Measurements from ENCODE around the gene FEZF2.

Gene FEZF2

DNA sequence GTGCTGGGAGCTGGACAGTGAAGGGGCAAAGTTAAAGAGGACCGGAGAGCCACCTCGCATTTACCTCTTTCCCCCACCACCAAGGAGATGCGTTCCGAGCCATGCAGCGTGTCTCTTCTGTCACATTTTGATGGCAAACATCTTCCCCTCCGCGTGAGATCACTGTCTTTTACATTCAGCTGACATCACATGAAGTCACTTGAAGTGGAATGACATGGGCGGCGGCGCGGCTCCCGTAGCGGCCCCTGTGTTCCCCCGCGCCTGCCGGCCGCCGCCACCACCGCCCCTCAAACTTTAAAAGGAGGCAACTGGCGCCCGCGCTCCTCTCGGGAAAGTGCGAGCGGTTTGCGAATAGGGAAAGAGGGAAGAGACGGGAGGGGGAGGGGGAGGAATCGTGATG lies at the start of gene FEZF2:
Gene FEZF2 (minus strand): TSS at position 336 of the 400 bp plus-strand sequence. CDS start 682 bp downstream, outside the sequence.
- Histone ChIP-seq H3K9me3 (ENCODE audit: control insufficient read depth, insufficient read depth, low read length) (no peaks in the 10 kb centered on the region), H3K4me3 (ENCODE audit: low read depth, low read length) (peak within 1 kb of the TSS; percentile 50), H3K27me3 (ENCODE audit: control insufficient read depth, insufficient read depth, low read length) (peaks cover 100% of the 10 kb centered on the region), H3K36me3 (ENCODE audit: control insufficient read depth, insufficient read depth, low read length) (no peaks in the 10 kb centered on the region), H3K27ac (ENCODE audit: low read depth, low read length) (no peak within 1 kb of the TSS), H3K9ac (ENCODE audit: low read depth, low read length) (no peak within 1 kb of the TSS), H3K4me1 (ENCODE audit: control insufficient read depth, insufficient read depth, low read length) (peaks cover 61% of the 10 kb centered on the region)

DNA sequence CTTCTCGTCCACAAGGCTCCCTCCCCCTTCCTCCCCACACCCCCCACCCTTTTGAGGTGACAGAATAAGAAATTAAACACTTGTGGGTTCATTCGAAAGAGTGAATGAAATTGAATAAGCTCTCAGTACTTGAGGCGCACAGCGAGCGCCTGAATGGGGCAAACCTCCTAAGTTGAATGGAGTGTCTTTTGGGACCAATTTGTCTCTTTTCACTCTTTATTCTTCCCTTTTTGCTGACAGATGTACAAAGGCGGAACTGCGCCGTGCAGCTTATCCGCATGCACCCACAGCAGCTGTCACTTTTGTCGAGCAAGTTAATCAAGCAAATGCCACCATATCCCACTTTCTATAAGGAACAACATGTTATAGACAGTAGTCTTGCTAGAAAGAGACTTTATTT lies 47.9 kb upstream of the FEZF2 start:
- no peak overlapping the region for H3K4me3 ChIP-seq (ENCODE audit: low read depth, low read length)
- H3K9ac ChIP-seq (ENCODE audit: low read depth, low read length) = no peak overlapping the region
- H3K36me3 ChIP-seq (ENCODE audit: control insufficient read depth, insufficient read depth, low read length) = no peaks in the 10 kb centered on the region
- H3K27me3 ChIP-seq (ENCODE audit: control insufficient read depth, insufficient read depth, low read length) = peaks cover 11% of the 10 kb centered on the region; the same call in 1 of the 2 replicates
- H3K9me3 ChIP-seq (ENCODE audit: control insufficient read depth, insufficient read depth, low read length) = no peaks in the 10 kb centered on the region
- H3K4me1 ChIP-seq (ENCODE audit: control insufficient read depth, insufficient read depth, low read length) = peaks cover 5% of the 10 kb centered on the region
- no peak overlapping the region for H3K27ac ChIP-seq (ENCODE audit: low read depth, low read length)

DNA sequence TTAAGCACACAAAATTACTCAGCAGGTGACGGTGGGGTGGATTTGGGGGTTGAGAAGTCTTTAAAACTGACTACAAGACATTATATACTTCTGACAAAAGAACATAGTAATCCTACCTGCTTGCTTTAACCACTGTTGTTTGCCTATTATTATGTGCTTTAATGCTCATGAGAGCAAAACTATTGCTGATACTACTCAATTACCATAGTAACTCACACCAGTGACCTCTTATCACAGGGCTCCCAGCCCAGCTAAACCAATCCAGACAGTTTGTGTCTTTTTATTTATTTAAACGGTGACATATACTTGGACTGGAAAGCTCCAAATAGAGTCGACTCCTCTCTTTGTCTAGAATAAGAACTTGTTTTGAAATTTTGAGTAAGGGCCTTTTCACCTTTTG lies 42.8 kb upstream of the FEZF2 start:
- peaks cover 20% of the 10 kb centered on the region; the same call in 1 of the 2 replicates for H3K27me3 ChIP-seq (ENCODE audit: control insufficient read depth, insufficient read depth, low read length)
- peak overlapping the region; percentile 94 for H3K27ac ChIP-seq (ENCODE audit: low read depth, low read length)
- peak overlapping the region; percentile 49; the same call in 1 of the 2 replicates for H3K4me3 ChIP-seq (ENCODE audit: low read depth, low read length)
- no peaks in the 10 kb centered on the region for H3K36me3 ChIP-seq (ENCODE audit: control insufficient read depth, insufficient read depth, low read length)
- H3K9ac ChIP-seq (ENCODE audit: low read depth, low read length) = no peak overlapping the region; the same call in 1 of the 2 replicates
- peaks cover 38% of the 10 kb centered on the region for H3K4me1 ChIP-seq (ENCODE audit: control insufficient read depth, insufficient read depth, low read length)
- no peaks in the 10 kb centered on the region for H3K9me3 ChIP-seq (ENCODE audit: control insufficient read depth, insufficient read depth, low read length)

DNA sequence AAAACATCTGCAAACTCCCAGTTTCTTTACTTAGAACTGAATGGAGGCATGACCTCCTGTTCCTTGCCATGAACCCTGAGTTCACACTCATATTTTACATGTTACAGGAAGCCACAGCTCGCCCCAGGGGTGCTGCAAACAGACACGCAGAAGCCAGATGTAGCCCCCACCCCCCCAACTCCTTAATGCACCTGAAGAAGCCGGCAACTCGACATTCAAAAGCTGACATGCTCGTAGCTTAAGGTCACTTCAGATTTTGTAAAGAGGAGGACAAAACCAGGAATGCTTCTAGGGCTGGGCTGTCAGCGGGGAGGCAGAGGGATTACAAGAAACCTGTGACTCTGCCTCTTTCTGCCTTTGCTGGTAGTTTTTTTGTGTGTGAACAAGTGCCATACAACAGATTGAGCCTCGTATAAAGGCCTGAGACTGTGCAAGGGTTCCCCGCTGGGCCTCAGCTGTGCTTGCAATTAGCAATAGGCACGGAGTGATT lies 42.0 kb upstream of the FEZF2 start:
- H3K4me3 ChIP-seq (ENCODE audit: low read depth, low read length) = peak overlapping the region; percentile 49
- H3K36me3 ChIP-seq (ENCODE audit: control insufficient read depth, insufficient read depth, low read length) = no peaks in the 10 kb centered on the region
- no peaks in the 10 kb centered on the region for H3K9me3 ChIP-seq (ENCODE audit: control insufficient read depth, insufficient read depth, low read length)
- H3K27me3 ChIP-seq (ENCODE audit: control insufficient read depth, insufficient read depth, low read length) = peaks cover 19% of the 10 kb centered on the region; the same call in 1 of the 2 replicates
- H3K4me1 ChIP-seq (ENCODE audit: control insufficient read depth, insufficient read depth, low read length) = peaks cover 38% of the 10 kb centered on the region
- peak overlapping the region; percentile 94 for H3K27ac ChIP-seq (ENCODE audit: low read depth, low read length)
- peak overlapping the region; percentile 5 for H3K9ac ChIP-seq (ENCODE audit: low read depth, low read length)

DNA sequence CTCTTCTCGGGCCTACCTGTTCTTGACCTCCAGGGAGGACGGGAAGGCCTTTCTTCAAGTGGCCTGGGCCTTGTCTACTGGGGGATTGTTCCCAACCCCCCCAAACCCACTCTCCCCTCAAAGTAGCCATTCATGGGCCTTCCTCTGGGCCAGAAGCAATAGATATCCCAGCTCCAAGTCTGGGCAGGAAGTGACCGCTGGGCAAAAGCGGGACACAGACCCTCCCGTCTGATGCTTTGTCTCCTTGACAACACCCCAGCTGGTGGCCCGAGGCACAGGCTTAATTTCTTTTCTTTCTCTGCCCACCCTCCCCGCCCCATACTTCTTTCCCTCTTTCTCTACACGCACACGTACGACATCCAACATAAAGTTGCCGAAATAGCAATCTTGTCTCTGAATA lies 41.4 kb upstream of the FEZF2 start:
- Histone ChIP-seq H3K9me3 (ENCODE audit: control insufficient read depth, insufficient read depth, low read length) (no peaks in the 10 kb centered on the region), H3K27me3 (ENCODE audit: control insufficient read depth, insufficient read depth, low read length) (peaks cover 15% of the 10 kb centered on the region; the same call in 1 of the 2 replicates), H3K4me1 (ENCODE audit: control insufficient read depth, insufficient read depth, low read length) (peaks cover 38% of the 10 kb centered on the region), H3K4me3 (ENCODE audit: low read depth, low read length) (peak overlapping the region; percentile 49), H3K36me3 (ENCODE audit: control insufficient read depth, insufficient read depth, low read length) (no peaks in the 10 kb centered on the region), H3K9ac (ENCODE audit: low read depth, low read length) (no peak overlapping the region), H3K27ac (ENCODE audit: low read depth, low read length) (peak overlapping the region; percentile 94)

DNA sequence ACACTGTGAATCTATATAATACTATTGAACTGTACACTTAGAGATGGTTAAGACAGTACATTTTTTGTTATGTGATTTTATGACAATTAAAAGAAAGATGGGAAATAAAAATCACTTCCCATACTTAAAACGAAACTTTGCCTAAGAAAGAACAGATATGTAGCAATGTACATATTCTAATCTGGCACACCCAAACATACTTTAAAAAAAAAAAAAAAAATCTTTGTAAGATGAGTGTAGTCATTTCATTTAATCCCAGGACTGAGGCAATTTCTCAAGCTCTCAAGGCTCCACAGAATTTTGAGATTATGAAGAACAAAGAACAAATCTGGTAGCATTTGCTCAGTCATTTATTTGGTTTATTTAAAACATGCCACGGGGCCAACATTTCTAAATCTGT lies 40.3 kb upstream of the FEZF2 start:
- H3K27me3 ChIP-seq (ENCODE audit: control insufficient read depth, insufficient read depth, low read length) = peaks cover 10% of the 10 kb centered on the region; the same call in 1 of the 2 replicates
- H3K9ac ChIP-seq (ENCODE audit: low read depth, low read length) = no peak overlapping the region

DNA sequence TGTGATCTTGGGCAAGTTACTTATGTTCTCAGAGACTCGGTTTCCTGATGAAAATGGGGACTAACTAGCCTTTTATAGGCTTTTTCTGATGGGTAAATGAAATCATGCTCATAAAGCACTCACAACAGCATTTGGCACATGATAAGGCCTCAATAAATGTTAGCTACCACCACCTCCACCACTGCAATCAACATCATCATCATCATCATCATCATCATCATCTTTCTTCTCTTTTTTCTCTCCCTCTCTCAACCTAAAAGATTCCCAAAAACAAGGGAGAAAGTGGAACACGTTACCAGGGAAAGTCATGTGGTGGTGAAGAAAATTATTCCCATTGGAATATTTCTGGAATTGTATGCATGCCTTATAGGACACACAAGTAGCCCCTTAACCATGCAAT lies 33.6 kb upstream of the FEZF2 start:
- H3K27ac ChIP-seq (ENCODE audit: low read depth, low read length) = no peak overlapping the region
- H3K27me3 ChIP-seq (ENCODE audit: control insufficient read depth, insufficient read depth, low read length) = 0 out of 2 replicates have a peak, but pooled peaks cover 4% of the 10 kb centered on the region
- H3K36me3 ChIP-seq (ENCODE audit: control insufficient read depth, insufficient read depth, low read length) = no peaks in the 10 kb centered on the region
- no peak overlapping the region for H3K4me3 ChIP-seq (ENCODE audit: low read depth, low read length)
- peaks cover 6% of the 10 kb centered on the region for H3K4me1 ChIP-seq (ENCODE audit: control insufficient read depth, insufficient read depth, low read length)
- H3K9ac ChIP-seq (ENCODE audit: low read depth, low read length) = no peak overlapping the region
- H3K9me3 ChIP-seq (ENCODE audit: control insufficient read depth, insufficient read depth, low read length) = no peaks in the 10 kb centered on the region

More for the DNA sequence above, 40.3 kb upstream of the FEZF2 start:
- Histone ChIP-seq H3K9me3 (ENCODE audit: control insufficient read depth, insufficient read depth, low read length) (no peaks in the 10 kb centered on the region), H3K4me1 (ENCODE audit: control insufficient read depth, insufficient read depth, low read length) (peaks cover 38% of the 10 kb centered on the region), H3K36me3 (ENCODE audit: control insufficient read depth, insufficient read depth, low read length) (no peaks in the 10 kb centered on the region), H3K4me3 (ENCODE audit: low read depth, low read length) (no peak overlapping the region), H3K27ac (ENCODE audit: low read depth, low read length) (no peak overlapping the region)

DNA sequence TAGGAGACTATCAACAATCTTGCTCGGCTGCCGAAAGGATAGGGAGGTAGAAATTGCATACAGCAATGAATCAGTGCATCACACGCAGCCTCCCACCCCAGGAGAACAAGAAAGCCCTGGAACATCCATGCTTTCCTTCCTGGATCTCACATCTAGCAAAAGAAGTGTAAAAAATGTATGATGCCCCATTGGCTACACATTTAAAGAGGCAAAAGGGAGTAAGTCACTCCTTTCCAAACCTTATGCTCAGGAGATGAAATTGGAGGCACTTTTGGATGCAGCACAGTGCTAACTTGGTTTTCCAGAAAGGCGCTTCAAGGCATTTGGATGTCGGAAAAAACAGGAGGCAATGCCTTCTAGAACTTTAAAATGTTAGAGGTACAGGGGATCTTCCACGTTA lies 32.2 kb upstream of the FEZF2 start:
- Histone ChIP-seq H3K27ac (ENCODE audit: low read depth, low read length) (no peak overlapping the region), H3K36me3 (ENCODE audit: control insufficient read depth, insufficient read depth, low read length) (no peaks in the 10 kb centered on the region), H3K9me3 (ENCODE audit: control insufficient read depth, insufficient read depth, low read length) (no peaks in the 10 kb centered on the region), H3K9ac (ENCODE audit: low read depth, low read length) (no peak overlapping the region), H3K27me3 (ENCODE audit: control insufficient read depth, insufficient read depth, low read length) (0 out of 2 replicates have a peak, but pooled peaks cover 4% of the 10 kb centered on the region), H3K4me1 (ENCODE audit: control insufficient read depth, insufficient read depth, low read length) (no peaks in the 10 kb centered on the region; the same call in 1 of the 2 replicates), H3K4me3 (ENCODE audit: low read depth, low read length) (no peak overlapping the region)

DNA sequence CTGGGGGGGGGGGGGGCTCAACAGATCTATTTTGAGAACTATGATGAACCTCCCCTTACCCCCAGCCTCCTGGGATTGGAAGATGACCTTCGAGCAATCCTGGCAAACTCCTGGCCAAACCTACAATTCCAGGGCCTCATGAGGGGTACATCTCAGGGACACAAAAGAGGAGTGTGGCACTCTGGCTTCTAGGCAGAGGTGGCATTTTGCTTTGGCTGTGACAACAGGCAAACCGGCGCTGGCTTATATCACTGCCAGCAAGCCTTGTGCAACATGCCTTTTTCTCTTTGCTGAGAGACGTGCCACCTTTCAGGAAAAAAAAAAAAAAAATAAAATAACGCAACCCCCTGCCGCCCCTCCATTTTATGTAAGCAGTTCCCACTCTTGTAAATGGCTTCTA lies 31.8 kb upstream of the FEZF2 start:
- no peak overlapping the region for H3K9ac ChIP-seq (ENCODE audit: low read depth, low read length)
- H3K9me3 ChIP-seq (ENCODE audit: control insufficient read depth, insufficient read depth, low read length) = no peaks in the 10 kb centered on the region
- no peak overlapping the region for H3K27ac ChIP-seq (ENCODE audit: low read depth, low read length)
- H3K36me3 ChIP-seq (ENCODE audit: control insufficient read depth, insufficient read depth, low read length) = no peaks in the 10 kb centered on the region
- H3K4me3 ChIP-seq (ENCODE audit: low read depth, low read length) = no peak overlapping the region
- no peaks in the 10 kb centered on the region; the same call in 1 of the 2 replicates for H3K4me1 ChIP-seq (ENCODE audit: control insufficient read depth, insufficient read depth, low read length)
- 0 out of 2 replicates have a peak, but pooled peaks cover 4% of the 10 kb centered on the region for H3K27me3 ChIP-seq (ENCODE audit: control insufficient read depth, insufficient read depth, low read length)

DNA sequence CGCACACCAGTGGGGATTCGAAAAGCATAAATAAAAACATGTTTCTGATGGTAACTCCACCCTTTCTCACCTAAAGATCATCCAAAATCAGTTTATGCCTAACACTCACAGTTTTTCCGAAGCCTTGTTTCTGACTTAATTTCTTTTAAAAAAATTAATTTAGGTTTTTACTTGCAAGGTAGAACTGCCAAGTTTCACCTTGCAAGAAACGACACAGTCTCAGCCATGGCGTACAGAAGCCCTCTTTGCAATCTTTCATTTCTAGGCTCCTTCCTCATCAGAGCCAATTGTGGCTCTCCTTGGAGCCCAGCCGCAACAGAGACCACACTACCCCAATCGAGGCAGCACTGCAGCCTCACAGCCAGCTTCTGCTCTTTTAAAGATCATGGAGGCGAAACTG lies 31.0 kb upstream of the FEZF2 start:
- no peak overlapping the region for H3K4me3 ChIP-seq (ENCODE audit: low read depth, low read length)
- no peaks in the 10 kb centered on the region for H3K36me3 ChIP-seq (ENCODE audit: control insufficient read depth, insufficient read depth, low read length)
- H3K27ac ChIP-seq (ENCODE audit: low read depth, low read length) = no peak overlapping the region
- H3K9me3 ChIP-seq (ENCODE audit: control insufficient read depth, insufficient read depth, low read length) = no peaks in the 10 kb centered on the region
- 0 out of 2 replicates have a peak, but pooled peaks cover 4% of the 10 kb centered on the region for H3K27me3 ChIP-seq (ENCODE audit: control insufficient read depth, insufficient read depth, low read length)
- no peaks in the 10 kb centered on the region; the same call in 1 of the 2 replicates for H3K4me1 ChIP-seq (ENCODE audit: control insufficient read depth, insufficient read depth, low read length)
- no peak overlapping the region for H3K9ac ChIP-seq (ENCODE audit: low read depth, low read length)

DNA sequence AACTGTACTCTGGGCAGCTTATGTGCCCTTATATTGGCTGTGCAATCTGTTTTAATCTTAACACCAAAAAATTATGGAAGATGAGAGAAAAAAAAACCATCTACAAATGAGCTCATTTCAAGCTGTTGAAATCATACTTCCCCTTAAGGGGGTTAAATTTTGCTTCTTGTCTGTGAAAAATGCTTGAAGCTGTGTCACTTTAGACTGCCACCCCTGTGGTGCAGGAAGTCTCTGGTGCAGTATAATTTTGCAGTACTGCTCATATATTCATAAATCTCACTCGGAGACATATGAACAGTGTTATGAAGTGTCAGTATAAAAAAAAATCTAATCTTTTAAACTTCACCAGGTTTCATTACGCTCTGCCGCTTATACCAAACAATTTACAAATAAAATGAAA lies 30.4 kb upstream of the FEZF2 start:
- no peak overlapping the region for H3K4me3 ChIP-seq (ENCODE audit: low read depth, low read length)

More for the DNA sequence above, 30.4 kb upstream of the FEZF2 start:
- H3K27me3 ChIP-seq (ENCODE audit: control insufficient read depth, insufficient read depth, low read length) = 0 out of 2 replicates have a peak, but pooled peaks cover 3% of the 10 kb centered on the region
- H3K4me1 ChIP-seq (ENCODE audit: control insufficient read depth, insufficient read depth, low read length) = no peaks in the 10 kb centered on the region; the same call in 1 of the 2 replicates
- H3K27ac ChIP-seq (ENCODE audit: low read depth, low read length) = no peak overlapping the region
- H3K36me3 ChIP-seq (ENCODE audit: control insufficient read depth, insufficient read depth, low read length) = no peaks in the 10 kb centered on the region
- no peak overlapping the region for H3K9ac ChIP-seq (ENCODE audit: low read depth, low read length)
- no peaks in the 10 kb centered on the region for H3K9me3 ChIP-seq (ENCODE audit: control insufficient read depth, insufficient read depth, low read length)
